Mucosa of rectum (tissue), 2 donors: Measurements from ENCODE around the gene ZZZ3.
A peak's percentile ranks its signal among the peaks of the same experiment; 100 is the strongest.
"Not testable (repeated sequence)": the region's sequence is repeated elsewhere in the genome, so short reads cannot be mapped to it uniquely, and the experiment has no call there.

Experiments
- H3K27ac ChIP-seq, 2 donors: one replicate each; pipeline ENCODE4 v1.7.0; 2013; ENCODE audit warnings: inconsistent platforms in 2 of 2, low read depth in 2 of 2, low read length in 2 of 2
- H3K27me3 ChIP-seq, 2 donors: one replicate each; pipeline ENCODE4 v1.7.0; 2013; ENCODE audit warnings: low read length in 2 of 2; ENCODE audit not compliant: control insufficient read depth in 2 of 2, insufficient read depth in 2 of 2
- H3K36me3 ChIP-seq, 2 donors: one replicate each; pipeline ENCODE4 v1.7.0; 2013; ENCODE audit warnings: low read length in 2 of 2; ENCODE audit not compliant: control insufficient read depth in 2 of 2, insufficient read depth in 2 of 2
- H3K4me1 ChIP-seq, 2 donors: one replicate each; pipeline ENCODE4 v1.7.0; 2013; ENCODE audit warnings: low read length in 2 of 2, mild to moderate bottlenecking in 1 of 2; ENCODE audit not compliant: control insufficient read depth in 2 of 2, insufficient read depth in 2 of 2
- H3K4me3 ChIP-seq, 2 donors: one replicate each; pipeline ENCODE4 v1.7.0; 2013; ENCODE audit warnings: low read length in 2 of 2
- H3K9ac ChIP-seq, 2 donors: one replicate each; pipeline ENCODE4 v1.7.0; 2013; ENCODE audit warnings: low read length in 2 of 2, low read depth in 1 of 2, mild to moderate bottlenecking in 1 of 2
- H3K9me3 ChIP-seq, 2 donors: one replicate each; pipeline ENCODE4 v1.7.0; 2013; ENCODE audit warnings: low read length in 2 of 2; ENCODE audit not compliant: control insufficient read depth in 2 of 2
- donor health status: healthy.
- donor health status: Normal muscosa, but diverticular disease.

Gene ZZZ3

DNA sequence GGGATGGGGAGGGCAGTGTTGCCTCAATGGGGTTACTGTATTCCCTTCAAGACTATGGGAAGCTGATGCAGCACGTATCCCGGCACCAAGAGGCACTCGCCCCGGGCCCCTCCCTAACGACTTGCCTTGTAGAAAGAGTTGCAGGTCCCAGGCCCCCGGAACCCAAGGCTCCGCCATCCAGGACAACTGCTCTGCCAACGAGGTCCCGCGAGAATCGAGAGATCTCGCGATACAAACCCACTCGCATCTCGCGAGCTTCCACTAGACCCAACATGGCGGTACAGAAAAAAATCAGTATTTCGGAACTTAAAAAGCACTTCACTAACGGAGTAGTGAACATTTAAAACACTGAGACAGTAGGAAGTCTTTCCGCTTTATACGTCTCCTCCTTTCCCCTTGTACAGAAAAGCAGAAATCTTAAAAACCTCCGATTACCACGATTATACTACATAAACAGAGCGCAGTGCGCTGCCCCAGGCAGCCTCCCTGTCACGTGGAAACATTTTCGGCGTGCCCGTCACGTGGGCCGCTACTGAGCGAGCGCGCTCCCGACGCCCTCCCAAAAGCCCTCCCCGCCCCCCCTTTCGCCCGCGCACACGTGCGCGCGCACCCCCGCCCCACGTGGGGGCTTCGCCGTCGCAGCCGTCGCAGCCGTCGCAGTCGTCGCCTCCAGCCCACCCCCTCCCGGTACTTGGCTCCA is at the start of gene ZZZ3:
Gene ZZZ3, minus strand, starts transcription at position 199 of the 700 bp plus-strand sequence. CDS start 49,304 bp downstream, outside the sequence.
- Histone ChIP-seq H3K4me1 (peaks cover 7 to 13% of the 10 kb centered on the region in 2 donors), H3K9ac (peak within 1 kb of the TSS; percentile 75 to 87), H3K27ac (peak within 1 kb of the TSS; percentile 93)

GRCh38 chr1:77732090-77732489 is 49.6 kb upstream of the ZZZ3 start:
- Histone ChIP-seq H3K4me1 (no peaks in the 10 kb centered on the region), H3K9ac (no peak overlapping the region), H3K36me3 (peaks cover 28 to 36% of the 10 kb centered on the region in 2 donors), H3K27me3 (no peaks in the 10 kb centered on the region), H3K27ac (no peak overlapping the region), H3K9me3 (no peaks in the 10 kb centered on the region), H3K4me3 (no peak overlapping the region)

More for the DNA sequence above, at the start of gene ZZZ3:
- no peaks in the 10 kb centered on the region for H3K36me3 ChIP-seq
- H3K4me3 ChIP-seq, result peak within 1 kb of the TSS; percentile 96 to 100
- no peaks in the 10 kb centered on the region for H3K27me3 ChIP-seq
- H3K9me3 ChIP-seq, result no peaks in the 10 kb centered on the region

GRCh38 chr1:77725706-77726105 is 43.2 kb upstream of the ZZZ3 start:
- H3K27ac ChIP-seq, result no peak overlapping the region
- no peaks in the 10 kb centered on the region for H3K27me3 ChIP-seq
- peaks cover 63 to 67% of the 10 kb centered on the region in 2 donors for H3K36me3 ChIP-seq

GRCh38 chr1:77718181-77718580 is 35.7 kb upstream of the ZZZ3 start:
- H3K4me3 ChIP-seq, result no peak overlapping the region
- peaks cover 51 to 55% of the 10 kb centered on the region in 2 donors for H3K36me3 ChIP-seq
- H3K4me1 ChIP-seq, result no peaks in the 10 kb centered on the region
- no peaks in the 10 kb centered on the region for H3K27me3 ChIP-seq
- H3K9ac ChIP-seq, result no peak overlapping the region
- no peaks in the 10 kb centered on the region for H3K9me3 ChIP-seq
- no peak overlapping the region for H3K27ac ChIP-seq

More at GRCh38 chr1:77725706-77726105, 43.2 kb upstream of the ZZZ3 start:
- Histone ChIP-seq H3K4me1 (no peaks in the 10 kb centered on the region), H3K9me3 (no peaks in the 10 kb centered on the region), H3K9ac (no peak overlapping the region), H3K4me3 (no peak overlapping the region)

DNA sequence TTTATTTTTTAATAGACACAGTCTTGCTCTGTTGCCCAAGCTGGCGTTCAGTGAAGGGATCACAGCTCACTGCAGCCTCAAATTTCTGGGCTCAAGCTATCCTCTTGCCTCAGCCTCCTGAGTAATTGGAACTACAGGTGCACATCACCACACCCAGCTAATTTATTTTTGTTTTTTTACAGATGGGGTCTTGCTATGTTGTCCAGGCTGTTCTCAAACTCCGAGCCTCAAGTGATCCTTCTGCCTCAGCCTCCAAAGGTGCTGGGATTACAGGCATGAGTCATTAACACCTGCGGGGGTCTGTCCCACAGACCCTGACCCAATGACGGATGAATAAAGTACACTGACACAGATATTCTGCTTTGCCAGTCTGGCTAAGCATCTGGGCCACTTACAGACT is 33.6 kb upstream of the ZZZ3 start:
- Histone ChIP-seq H3K9me3 (no peaks in the 10 kb centered on the region), H3K27ac (no peak overlapping the region)

GRCh38 chr1:77709727-77710126 is 27.3 kb upstream of the ZZZ3 start:
- no peaks in the 10 kb centered on the region for H3K4me1 ChIP-seq
- H3K36me3 ChIP-seq, result peaks cover 52 to 56% of the 10 kb centered on the region in 2 donors
- no peaks in the 10 kb centered on the region for H3K27me3 ChIP-seq
- H3K27ac ChIP-seq, result no peak overlapping the region
- no peak overlapping the region for H3K9ac ChIP-seq
- H3K9me3 ChIP-seq, result no peaks in the 10 kb centered on the region
- H3K4me3 ChIP-seq, result no peak overlapping the region

More for the DNA sequence above, 33.6 kb upstream of the ZZZ3 start:
- no peak overlapping the region for H3K4me3 ChIP-seq
- peaks cover 47 to 48% of the 10 kb centered on the region in 2 donors for H3K36me3 ChIP-seq
- no peak overlapping the region for H3K9ac ChIP-seq
- H3K27me3 ChIP-seq, result no peaks in the 10 kb centered on the region
- no peaks in the 10 kb centered on the region for H3K4me1 ChIP-seq

DNA sequence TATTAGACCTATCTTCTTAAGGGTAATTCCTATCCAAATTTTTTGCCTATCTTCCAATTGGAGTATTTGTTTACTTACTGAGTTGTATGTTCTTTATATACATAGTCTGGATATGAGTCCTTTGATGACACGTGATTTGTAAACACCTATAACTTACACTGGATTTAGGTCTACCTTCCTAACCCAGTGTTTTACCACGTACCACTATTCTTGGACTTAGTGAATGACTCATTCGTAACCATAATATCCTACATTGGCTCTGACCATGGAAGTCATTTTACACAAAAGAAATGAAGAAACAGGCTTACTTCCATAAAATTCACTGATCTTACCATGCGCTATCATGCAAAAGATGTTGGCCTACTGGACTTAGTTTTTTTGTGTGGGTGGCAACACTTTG is 23.9 kb upstream of the ZZZ3 start:
- peaks cover 33 to 34% of the 10 kb centered on the region in 2 donors for H3K36me3 ChIP-seq

DNA sequence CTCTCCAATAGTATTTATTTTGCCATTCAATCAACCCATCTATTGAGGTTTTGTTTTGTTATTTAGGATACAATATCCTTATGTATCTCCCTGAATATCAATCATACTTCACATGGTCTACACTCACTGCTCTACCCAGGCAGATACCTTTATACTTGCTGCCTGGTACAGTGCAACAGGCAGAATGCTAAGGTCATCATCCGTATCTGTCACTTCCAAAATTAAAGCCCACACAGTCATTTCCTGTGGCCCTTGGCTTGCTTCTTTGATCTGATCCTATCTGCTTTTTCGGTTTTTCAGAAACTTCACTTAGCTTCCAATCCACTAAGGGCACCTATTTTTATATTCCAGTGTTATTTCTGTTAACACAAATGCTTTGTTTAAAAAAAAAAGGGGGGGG is 22.3 kb upstream of the ZZZ3 start:
- Histone ChIP-seq H3K9ac (no peak overlapping the region), H3K9me3 (no peaks in the 10 kb centered on the region), H3K27ac (no peak overlapping the region), H3K4me3 (no peak overlapping the region), H3K4me1 (no peaks in the 10 kb centered on the region), H3K27me3 (no peaks in the 10 kb centered on the region), H3K36me3 (peaks cover 18 to 33% of the 10 kb centered on the region in 2 donors)

More for the DNA sequence above, 23.9 kb upstream of the ZZZ3 start:
- no peaks in the 10 kb centered on the region for H3K9me3 ChIP-seq
- no peak overlapping the region for H3K9ac ChIP-seq
- H3K27me3 ChIP-seq, result no peaks in the 10 kb centered on the region
- H3K27ac ChIP-seq, result no peak overlapping the region
- H3K4me3 ChIP-seq, result no peak overlapping the region
- H3K4me1 ChIP-seq, result no peaks in the 10 kb centered on the region

GRCh38 chr1:77699673-77700072 is 17.2 kb upstream of the ZZZ3 start:
- H3K4me1 ChIP-seq, H3K27ac ChIP-seq, H3K9ac ChIP-seq, H3K9me3 ChIP-seq, H3K4me3 ChIP-seq, H3K27me3 ChIP-seq: not testable (repeated sequence)
- H3K36me3 ChIP-seq, result peaks cover 0 to 13% of the 10 kb centered on the region in 2 donors

GRCh38 chr1:77697441-77697840 is 15.0 kb upstream of the ZZZ3 start:
- no peaks in the 10 kb centered on the region for H3K27me3 ChIP-seq
- H3K4me1 ChIP-seq, result no peaks in the 10 kb centered on the region
- no peak overlapping the region for H3K9ac ChIP-seq
- H3K4me3 ChIP-seq, result no peak overlapping the region
- no peaks in the 10 kb centered on the region for H3K9me3 ChIP-seq
- peaks cover 5 to 20% of the 10 kb centered on the region in 2 donors for H3K36me3 ChIP-seq
- H3K27ac ChIP-seq, result no peak overlapping the region
